ENCODE results near the gene ICAM1. TPM values are rescaled to one million over a fixed set of nuclear protein-coding genes. Genes with fewer than 3 reads are reported as not detected.

ICAM1 gene
- total RNA-seq, 1 experiment from 2014 or later: 136 TPM

DNA sequence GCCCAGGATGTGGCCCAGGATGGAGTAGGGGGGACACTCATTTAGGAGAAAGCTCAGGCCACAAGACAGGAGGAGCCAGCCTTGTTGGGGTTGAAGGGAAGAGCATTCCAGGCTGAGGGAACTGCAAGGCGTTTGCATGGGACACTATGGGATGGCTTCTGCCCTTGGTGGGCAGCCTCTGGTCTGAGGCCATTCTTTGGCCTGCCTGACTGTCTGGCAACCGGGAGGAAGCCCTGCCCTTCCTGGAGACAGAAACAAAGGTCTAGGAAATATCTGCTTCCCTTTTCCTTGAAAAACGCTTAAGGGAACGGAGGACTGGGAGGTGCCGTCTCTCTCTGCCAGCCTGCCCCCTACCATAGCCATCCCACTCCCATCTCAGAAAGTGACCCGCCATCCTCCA lies 2.8 kb upstream of the ICAM1 start:
- ATAC-seq: no peak
- DNase-seq (ENCODE audit: low read depth, low spot score): no peak
- ChIA-PET POLR2A (interaction anchor here (0.5 kb wide), 1 partner anchor 135 kb away, joined by 4 read pairs; no protein-coding TSS in a partner anchor), CTCF (no interaction called here)
- Histone ChIP-seq H3K4me3 (ENCODE audit: low read depth in 2 of 2, low read length in 2 of 2) (no peak overlapping the region), H3K27ac (ENCODE audit: low read length) (no peak overlapping the region), H3K36me3 (ENCODE audit: control insufficient read depth, insufficient read depth, low read length) (no peaks in the 10 kb centered on the region), H3K9me3 (ENCODE audit: control insufficient read depth, insufficient read depth, low read depth, low read length) (no peaks in the 10 kb centered on the region), H3K27me3 (ENCODE audit: control insufficient read depth, insufficient read depth, low read length) (no peaks in the 10 kb centered on the region), H3K4me1 (ENCODE audit: control insufficient read depth, insufficient read depth, low read length) (peaks cover 4% of the 10 kb centered on the region)
- in situ Hi-C loops (cut with HindIII; ENCODE audit: low pct_unique_long_range_greater_than_20kb, low sequenced_read_pairs): no loop called here
- TF ChIP-seq SIN3A (IDR thresholded peaks at IDR 0.05; ENCODE audit: borderline replicate concordance, insufficient read depth, low read depth, low read length) (no peak), TCF7L2 (IDR thresholded peaks at IDR 0.05; ENCODE audit: low read depth, low read length) (no peak), POLR2AphosphoS5 (IDR thresholded peaks at IDR 0.05; ENCODE audit: low read depth, low read length) (no peak), CTCF (IDR thresholded peaks at IDR 0.05) (no peak)
- TF ChIP-seq, protein P1, sequence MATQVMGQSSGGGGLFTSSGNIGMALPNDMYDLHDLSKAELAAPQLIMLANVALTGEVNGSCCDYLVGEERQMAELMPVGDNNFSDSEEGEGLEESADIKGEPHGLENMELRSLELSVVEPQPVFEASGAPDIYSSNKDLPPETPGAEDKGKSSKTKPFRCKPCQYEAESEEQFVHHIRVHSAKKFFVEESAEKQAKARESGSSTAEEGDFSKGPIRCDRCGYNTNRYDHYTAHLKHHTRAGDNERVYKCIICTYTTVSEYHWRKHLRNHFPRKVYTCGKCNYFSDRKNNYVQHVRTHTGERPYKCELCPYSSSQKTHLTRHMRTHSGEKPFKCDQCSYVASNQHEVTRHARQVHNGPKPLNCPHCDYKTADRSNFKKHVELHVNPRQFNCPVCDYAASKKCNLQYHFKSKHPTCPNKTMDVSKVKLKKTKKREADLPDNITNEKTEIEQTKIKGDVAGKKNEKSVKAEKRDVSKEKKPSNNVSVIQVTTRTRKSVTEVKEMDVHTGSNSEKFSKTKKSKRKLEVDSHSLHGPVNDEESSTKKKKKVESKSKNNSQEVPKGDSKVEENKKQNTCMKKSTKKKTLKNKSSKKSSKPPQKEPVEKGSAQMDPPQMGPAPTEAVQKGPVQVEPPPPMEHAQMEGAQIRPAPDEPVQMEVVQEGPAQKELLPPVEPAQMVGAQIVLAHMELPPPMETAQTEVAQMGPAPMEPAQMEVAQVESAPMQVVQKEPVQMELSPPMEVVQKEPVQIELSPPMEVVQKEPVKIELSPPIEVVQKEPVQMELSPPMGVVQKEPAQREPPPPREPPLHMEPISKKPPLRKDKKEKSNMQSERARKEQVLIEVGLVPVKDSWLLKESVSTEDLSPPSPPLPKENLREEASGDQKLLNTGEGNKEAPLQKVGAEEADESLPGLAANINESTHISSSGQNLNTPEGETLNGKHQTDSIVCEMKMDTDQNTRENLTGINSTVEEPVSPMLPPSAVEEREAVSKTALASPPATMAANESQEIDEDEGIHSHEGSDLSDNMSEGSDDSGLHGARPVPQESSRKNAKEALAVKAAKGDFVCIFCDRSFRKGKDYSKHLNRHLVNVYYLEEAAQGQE (IDR thresholded peaks at IDR 0.05; ENCODE audit: insufficient read depth in 1 of 2, low read depth in 2 of 2, low read length in 1 of 2): no peak
- intact Hi-C loops (cut with micrococcal nuclease; ENCODE audit: unreplicated experiment): no loop called here
- BruUV-seq (replicated peaks): no TSS peak

DNA sequence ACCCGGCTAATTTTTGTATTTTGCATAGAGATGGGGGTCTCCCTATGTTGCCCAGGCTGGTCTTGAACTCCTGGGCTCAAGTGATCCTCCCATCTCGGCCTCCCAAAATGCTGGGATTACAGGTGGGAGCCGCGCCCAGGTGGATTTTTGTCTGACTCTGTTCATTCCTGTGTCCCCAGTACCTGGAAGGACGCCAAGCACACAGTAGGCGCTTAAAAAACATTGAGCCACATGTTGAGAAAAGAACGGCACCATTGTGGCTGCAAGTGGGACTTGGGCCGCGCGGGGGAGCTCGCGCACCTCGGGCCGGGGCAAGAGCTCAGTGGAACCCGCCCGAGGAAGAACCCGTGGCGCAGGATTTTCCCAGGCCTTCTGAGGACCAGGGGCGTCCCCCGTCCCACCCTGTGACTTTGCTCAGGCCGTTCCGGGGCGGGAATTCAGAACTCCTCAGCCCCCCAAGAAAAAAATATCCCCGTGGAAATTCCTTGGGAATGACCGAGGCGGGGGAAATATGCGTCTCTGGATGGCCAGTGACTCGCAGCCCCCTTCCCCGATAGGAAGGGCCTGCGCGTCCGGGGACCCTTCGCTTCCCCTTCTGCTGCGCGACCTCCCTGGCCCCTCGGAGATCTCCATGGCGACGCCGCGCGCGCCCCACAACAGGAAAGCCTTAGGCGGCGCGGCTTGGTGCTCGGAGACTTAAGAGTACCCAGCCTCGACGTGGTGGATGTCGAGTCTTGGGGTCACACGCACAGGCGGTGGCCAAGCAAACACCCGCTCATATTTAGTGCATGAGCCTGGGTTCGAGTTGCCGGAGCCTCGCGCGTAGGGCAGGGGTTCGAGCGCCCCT lies 1.4 kb upstream of the ICAM1 start:
- peak; percentile 96 for TF ChIP-seq CTCF (IDR thresholded peaks at IDR 0.05)
- no peak for TF ChIP-seq POLR2AphosphoS5 (IDR thresholded peaks at IDR 0.05; ENCODE audit: low read depth, low read length)
- POLR2A ChIA-PET: no interaction called here
- in situ Hi-C loops (cut with HindIII; ENCODE audit: low pct_unique_long_range_greater_than_20kb, low sequenced_read_pairs): no loop called here
- peak; percentile 70 for ATAC-seq
- H3K4me1 ChIP-seq (ENCODE audit: control insufficient read depth, insufficient read depth, low read length): peaks cover 4% of the 10 kb centered on the region
- no peaks in the 10 kb centered on the region for H3K27me3 ChIP-seq (ENCODE audit: control insufficient read depth, insufficient read depth, low read length)
- intact Hi-C loops (cut with micrococcal nuclease; ENCODE audit: unreplicated experiment): loop anchor here (5.0 kb wide), 1 partner anchor 118 kb away; no protein-coding TSS in a partner anchor
- H3K27ac ChIP-seq (ENCODE audit: low read length): peak overlapping the region; percentile 91
- no TSS peak for BruUV-seq (replicated peaks)
- H3K9me3 ChIP-seq (ENCODE audit: control insufficient read depth, insufficient read depth, low read depth, low read length): no peaks in the 10 kb centered on the region
- H3K4me3 ChIP-seq (ENCODE audit: low read depth in 2 of 2, low read length in 2 of 2): peak overlapping the region; percentile 55 to 83
- CTCF ChIA-PET: interaction anchor here (0.7 to 2.6 kb wide), 4 partner anchors 11 to 454 kb away, joined by 3 to 17 read pairs (median 4); partner anchors contain the start of gene ICAM5
- DNase-seq (ENCODE audit: low read depth, low spot score): peak; percentile 33
- H3K36me3 ChIP-seq (ENCODE audit: control insufficient read depth, insufficient read depth, low read length): no peaks in the 10 kb centered on the region

Measured in Panc1 (cell line).